Breast epithelium (tissue), 4 donors: ENCODE results near the gene TEX19. TPM values are rescaled to one million over a fixed set of nuclear protein-coding genes. Genes with fewer than 3 reads are reported as not detected.

Experiments
- DNase-seq, 2 donors: peaks; one replicate each; pipeline ENCODE4 v3.0.0-alpha.2; 2019; ENCODE audit warnings: low spot score in 2 of 2
- H3K27ac ChIP-seq, 2 donors: fragments of 200-600 bp; sonication (generic) in 1 of 2; one replicate each; pipeline ENCODE4 v1.5.1; 2016 to 2019; ENCODE audit warnings: mild to moderate bottlenecking in 1 of 2
- H3K27me3 ChIP-seq, 2 donors: fragments of 200-600 bp; sonication (generic) in 1 of 2; one replicate each; pipeline versions ENCODE4 v1.5.1 to v1.6.0; 2017 to 2019; ENCODE audit warnings: control low read depth in 1 of 2, mild to moderate bottlenecking in 1 of 2
- H3K36me3 ChIP-seq: fragments of 200-600 bp; one replicate; pipeline ENCODE4 v1.5.1; 2019
- H3K4me1 ChIP-seq, 2 donors: fragments of 200-600 bp; sonication (generic); one replicate each; pipeline ENCODE4 v1.5.1; 2016 to 2019; ENCODE audit warnings: control low read depth in 1 of 2
- H3K4me3 ChIP-seq, 3 donors: fragments of 200-600 bp; sonication (generic); 1 replicate in 2 of 3; 2 replicates in 1 of 3; pipeline ENCODE4 v1.5.1; 2016 to 2019; ENCODE audit warnings: mild to moderate bottlenecking in 3 of 3, moderate library complexity in 2 of 3
- H3K9me3 ChIP-seq, 2 donors: fragments of 200-600 bp; sonication (generic) in 1 of 2; one replicate each; pipeline ENCODE4 v1.5.1; 2016 to 2019; ENCODE audit warnings: control low read depth in 1 of 2
- CTCF ChIP-seq, 3 donors: fragments of 450-650 bp; IDR thresholded peaks; one replicate each; pipeline ENCODE4 v1.5.1; 2016 to 2017; ENCODE audit warnings: antibody characterized with exemption in 3 of 3, mild to moderate bottlenecking in 3 of 3, moderate library complexity in 3 of 3
- POLR2A ChIP-seq: fragments of 450-650 bp; IDR thresholded peaks from one replicate; pipeline ENCODE4 v1.6.1; 2016; ENCODE audit warnings: antibody characterized with exemption, mild to moderate bottlenecking, moderate library complexity
- POLR2AphosphoS5 ChIP-seq, 3 donors: sonication (generic); formaldehyde crosslinking; IDR thresholded peaks; one replicate each; pipeline ENCODE4 v1.6.1; 2017; ENCODE audit warnings: antibody characterized with exemption in 3 of 3
- intact Hi-C: fragments of 100-400 bp; cut with DNase I; formaldehyde crosslinking; loops from one replicate; pipeline ENCODE4 v1.15.1; 2023; ENCODE audit warnings: low total_unique reads
- total RNA-seq, 3 donors: library from RNA; depleted of rRNA; stranded (reverse); fragments of >200 nt; gene quantifications; one replicate each; pipeline ENCODE4 v1.1.0, GENCODE V29; 2016

The TEX19 gene
- total RNA-seq, 3 donors from 2014 or later, result not detected

GRCh38 chr17:82406131-82406671, 47.2 kb downstream of the TEX19 start:
- DNase-seq, result no peak
- Histone ChIP-seq H3K4me1 (no peaks in the 10 kb centered on the region), H3K27me3 (no peaks in the 10 kb centered on the region), H3K27ac (no peak overlapping the region), H3K9me3 (no peaks in the 10 kb centered on the region), H3K4me3 (no peak overlapping the region), H3K36me3 (peaks cover 6% of the 10 kb centered on the region)
- intact Hi-C loops, result no loop called here
- TF ChIP-seq POLR2AphosphoS5 (IDR thresholded peaks at IDR 0.05), result no peak
- TF ChIP-seq POLR2A, result no peak
- TF ChIP-seq CTCF (IDR thresholded peaks at IDR 0.05), result no peak

- H3K9me3 ChIP-seq, result no peaks in the 10 kb centered on the region
- DNase-seq, result no peak
- TF ChIP-seq POLR2A, result no peak
- no peak for TF ChIP-seq CTCF (IDR thresholded peaks at IDR 0.05)
- no peak for TF ChIP-seq POLR2AphosphoS5 (IDR thresholded peaks at IDR 0.05)
- no peaks in the 10 kb centered on the region for H3K27me3 ChIP-seq
- no peaks in the 10 kb centered on the region for H3K4me1 ChIP-seq
- H3K27ac ChIP-seq, result no peak overlapping the region
- H3K36me3 ChIP-seq, result peaks cover 6% of the 10 kb centered on the region
- no peak overlapping the region for H3K4me3 ChIP-seq
- intact Hi-C loops, result no loop called here
Observed at GRCh38 chr17:82407255-82407654, 48.2 kb downstream of the TEX19 start.

GRCh38 chr17:82408288-82408937, 49.4 kb downstream of the TEX19 start:
- Histone ChIP-seq H3K27me3 (no peaks in the 10 kb centered on the region), H3K36me3 (peaks cover 6% of the 10 kb centered on the region), H3K27ac (no peak overlapping the region), H3K9me3 (no peaks in the 10 kb centered on the region), H3K4me1 (no peaks in the 10 kb centered on the region), H3K4me3 (no peak overlapping the region)
- intact Hi-C loops, result no loop called here
- no peak for DNase-seq
- TF ChIP-seq CTCF (IDR thresholded peaks at IDR 0.05) (no peak), POLR2AphosphoS5 (IDR thresholded peaks at IDR 0.05) (no peak), POLR2A (no peak)

- no peaks in the 10 kb centered on the region for H3K27me3 ChIP-seq
- H3K4me1 ChIP-seq, result no peaks in the 10 kb centered on the region
- peaks cover under 1% of the 10 kb centered on the region for H3K36me3 ChIP-seq
Observed at GRCh38 chr17:82408938-82409318, 49.9 kb downstream of the TEX19 start.

More at GRCh38 chr17:82408938-82409318, 49.9 kb downstream of the TEX19 start:
- DNase-seq, result no peak
- Histone ChIP-seq H3K9me3 (no peaks in the 10 kb centered on the region), H3K27ac (no peak overlapping the region), H3K4me3 (no peak overlapping the region)
- intact Hi-C loops, result no loop called here
- TF ChIP-seq POLR2AphosphoS5 (IDR thresholded peaks at IDR 0.05), result no peak
- no peak for TF ChIP-seq POLR2A
- TF ChIP-seq CTCF (IDR thresholded peaks at IDR 0.05), result no peak
